ENCODE data around the gene SPRY1. TPM values are rescaled to one million over a fixed set of nuclear protein-coding genes. Genes with fewer than 3 reads are reported as not detected.

Gene SPRY1
- total and polyA plus RNA-seq, 2 of the 8 experiments (the other 6 are each of a cell fraction or from before 2014, with no cell fraction given) = 11.7 to 56.2 TPM

DNA sequence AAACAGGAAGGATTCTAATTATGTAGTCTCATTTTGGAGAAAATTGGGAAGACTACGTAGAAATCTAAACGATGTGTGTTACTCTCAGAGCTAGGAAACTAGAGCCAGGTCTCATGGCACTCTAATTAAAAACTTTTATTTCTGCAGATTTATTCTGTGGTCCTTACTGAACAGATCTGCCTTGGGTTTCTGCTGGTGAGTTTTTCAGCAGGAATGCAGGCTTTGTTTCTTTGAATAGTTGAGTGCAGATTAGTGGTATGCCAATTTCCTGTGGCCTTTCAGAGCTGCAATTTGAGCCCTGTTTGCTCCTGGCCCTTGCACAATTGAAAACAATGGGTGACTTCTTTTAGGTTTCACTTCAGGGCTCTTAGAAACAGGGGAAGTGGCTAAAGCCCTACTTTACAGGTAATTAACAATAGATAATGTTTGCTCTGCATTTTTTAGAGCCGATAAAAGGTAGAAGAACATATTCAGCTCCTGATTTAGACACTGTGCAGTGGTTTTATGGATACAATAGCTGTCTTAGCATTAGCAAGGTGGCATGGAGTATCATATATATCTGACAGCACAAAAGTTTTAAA lies 21.8 kb downstream of the SPRY1 start (continued):
- TF ChIP-seq CHD1 (IDR thresholded peaks at IDR 0.05; ENCODE audit: low read depth, low read length) (no peak), RBBP5 (IDR thresholded peaks at IDR 0.05; ENCODE audit: borderline replicate concordance, low read depth, low read length) (no peak), SAP30 (IDR thresholded peaks at IDR 0.05; ENCODE audit: insufficient read depth, insufficient replicate concordance, low read length) (no peak), SIX5 (IDR thresholded peaks at IDR 0.05; ENCODE audit: low read depth, low read length) (no peak), JUND (IDR thresholded peaks at IDR 0.05; ENCODE audit: low read length) (peak; percentile 15; the same call in 1 of the 2 replicates), JUN (IDR thresholded peaks at IDR 0.05; ENCODE audit: low read depth, low read length) (no peak), SP1 (IDR thresholded peaks at IDR 0.05; ENCODE audit: low read depth, low read length) (peak; percentile 71; the same call in 1 of the 2 replicates)
